ENCODE measurements around the gene CACNA1D.

The CACNA1D gene

GRCh38 chr3:53525765-53526703 lies 31.6 kb downstream of the CACNA1D start:
- Histone ChIP-seq H3K27ac (peak overlapping the region in 1 of 2 donors; percentile 10), H3K4me3 (no peak overlapping the region)
- no peak for DNase-seq (ENCODE audit: low spot score)

GRCh38 chr3:53526704-53527055 lies 32.3 kb downstream of the CACNA1D start:
- Histone ChIP-seq H3K27ac (no peak overlapping the region), H3K4me3 (no peak overlapping the region)
- TF ChIP-seq CTCF (IDR thresholded peaks at IDR 0.05), result no peak
- DNase-seq (ENCODE audit: low spot score), result no peak

More at GRCh38 chr3:53525765-53526703, 31.6 kb downstream of the CACNA1D start:
- no peak for TF ChIP-seq CTCF (IDR thresholded peaks at IDR 0.05)

GRCh38 chr3:53530205-53530604 lies 35.8 kb downstream of the CACNA1D start:
- no peak overlapping the region for H3K4me3 ChIP-seq
- DNase-seq (ENCODE audit: low spot score), result no peak
- no peak overlapping the region for H3K27ac ChIP-seq
- TF ChIP-seq CTCF (IDR thresholded peaks at IDR 0.05), result no peak

GRCh38 chr3:53531749-53532148 lies 37.3 kb downstream of the CACNA1D start:
- TF ChIP-seq CTCF (IDR thresholded peaks at IDR 0.05), result no peak
- no peak for DNase-seq (ENCODE audit: low spot score)

GRCh38 chr3:53533472-53533871 lies 39.1 kb downstream of the CACNA1D start:
- no peak for DNase-seq (ENCODE audit: low spot score)
- H3K27ac ChIP-seq, result no peak overlapping the region
- no peak for TF ChIP-seq CTCF (IDR thresholded peaks at IDR 0.05)
- no peak overlapping the region for H3K4me3 ChIP-seq

More at GRCh38 chr3:53531749-53532148, 37.3 kb downstream of the CACNA1D start:
- Histone ChIP-seq H3K27ac (no peak overlapping the region), H3K4me3 (no peak overlapping the region)

- no peak for TF ChIP-seq CTCF (IDR thresholded peaks at IDR 0.05)
These were observed 39.8 kb downstream of the CACNA1D start for GRCh38 chr3:53534216-53534615.

More at GRCh38 chr3:53534216-53534615, 39.8 kb downstream of the CACNA1D start:
- Histone ChIP-seq H3K27ac (no peak overlapping the region), H3K4me3 (no peak overlapping the region)
- no peak for DNase-seq (ENCODE audit: low spot score)

Data from coronary artery (tissue), 2 donors.